Cardiac atrium fibroblast (primary cell): ENCODE measurements around the gene HERC3. TPM values are rescaled to one million over a fixed set of nuclear protein-coding genes. Genes with fewer than 3 reads are reported as not detected.

ENCODE experiments used
- total RNA-seq: library from RNA; depleted of rRNA; stranded (reverse); fragments of >200 nt; gene quantifications from 2 replicates; pipeline ENCODE4 v1.2.3, GENCODE V29; 2015

The HERC3 gene
- total RNA-seq: 6.0 and 10.1 TPM in 2 replicates

DNA sequence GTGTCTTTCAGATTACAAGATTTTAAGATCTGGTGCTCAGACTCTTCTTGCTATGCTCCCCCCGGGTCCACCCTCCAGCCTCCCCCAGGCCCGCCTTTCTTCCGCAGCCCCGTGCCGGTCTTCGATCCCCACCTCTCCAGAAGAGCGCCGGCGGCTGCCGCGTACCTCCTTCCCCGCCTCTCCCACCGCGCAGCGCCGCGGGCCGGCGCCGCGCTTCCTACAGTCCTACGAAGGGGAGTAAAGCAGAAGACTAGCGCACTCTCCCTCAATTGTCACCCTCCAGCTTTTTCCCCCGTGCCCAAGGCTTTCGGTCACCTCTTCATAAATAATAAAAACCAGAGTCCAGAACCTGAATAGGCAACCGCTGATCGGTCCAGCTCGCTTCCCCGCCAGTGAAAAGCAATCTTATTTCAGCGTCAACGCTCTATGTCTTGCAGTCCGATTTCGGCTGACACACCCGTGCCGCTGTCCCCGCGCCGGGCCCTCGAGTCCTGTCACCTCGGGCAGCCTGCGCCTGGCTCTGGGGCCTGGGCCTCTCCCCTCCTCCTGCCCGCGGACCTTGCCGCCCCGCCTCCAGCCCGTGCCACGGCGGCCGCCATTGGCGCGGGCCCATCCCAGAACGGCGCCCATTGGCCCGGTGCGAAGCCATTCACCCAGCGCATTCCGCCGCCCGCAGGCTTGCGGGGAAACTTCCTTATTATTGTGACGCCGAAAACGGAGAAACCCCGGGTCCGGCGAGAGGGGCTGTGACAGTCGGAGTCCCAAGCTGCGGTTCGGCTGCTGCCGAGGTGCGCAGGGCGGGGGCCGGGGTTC is at the start of gene HERC3:
Gene HERC3 (plus strand): TSS at position 694 of the 813 bp plus-strand sequence. CDS start 13,344 bp downstream, outside the sequence.

DNA sequence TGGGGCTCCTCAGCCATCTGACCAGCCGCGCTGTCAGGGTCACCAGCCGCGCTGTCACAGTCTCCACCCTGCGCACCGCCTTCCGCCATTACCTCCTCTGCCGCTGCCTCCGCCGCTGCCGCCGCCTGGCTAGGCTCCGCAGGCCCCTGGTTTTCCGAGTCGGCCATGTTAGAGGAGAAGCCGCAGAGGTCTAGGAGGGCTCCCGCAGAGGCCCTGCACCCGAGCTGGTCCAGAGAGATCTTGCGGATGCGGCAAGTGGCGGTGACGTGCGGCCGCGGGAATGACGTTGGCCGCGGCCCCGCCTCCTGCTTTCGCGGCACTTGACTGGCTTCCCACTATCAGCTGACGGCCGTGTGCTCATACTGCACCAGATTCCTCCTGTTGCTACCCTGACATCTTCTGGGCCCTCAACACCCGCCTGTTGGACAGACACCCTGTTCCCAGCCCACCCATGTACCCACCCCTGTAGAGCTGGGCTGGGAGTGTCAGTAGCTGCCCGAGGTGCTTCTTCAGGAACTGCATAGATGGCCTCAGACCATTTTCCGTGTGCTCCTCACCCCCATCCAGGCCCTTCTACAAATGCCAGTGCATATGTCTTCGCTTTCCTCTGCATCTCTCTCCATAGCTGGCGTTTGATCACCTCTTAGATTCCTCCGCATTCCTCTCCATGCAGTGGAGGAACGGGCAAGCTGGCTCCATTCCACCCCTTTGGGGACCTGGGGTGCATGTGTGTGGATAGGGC is 105.5 kb downstream of the HERC3 start, which contains the start of gene NAP1L5:
Gene NAP1L5 (minus strand): TSS at position 242 of the 742 bp plus-strand sequence. CDS start 75 bp downstream, at position 167.

Other genes starting within 250 kb of the HERC3 start
- gene HERC6, start 213.6 kb upstream of the HERC3 start, total RNA-seq: 0.90 and 1.8 TPM in 2 replicates
- 0.16 TPM in 1 of 2 replicates, not detected in the other for gene HERC5, start 135.4 kb upstream of the HERC3 start, total RNA-seq
- 55.1 and 68.4 TPM in 2 replicates for gene PYURF, start 68.7 kb upstream of the HERC3 start, total RNA-seq
- 6.8 and 8.3 TPM in 2 replicates for gene NAP1L5, start 105.3 kb downstream of the HERC3 start, total RNA-seq